Natural killer cell (primary cell): Measurements from ENCODE around the gene KRTAP5-8. TPM values are rescaled to one million over a fixed set of nuclear protein-coding genes. Genes with fewer than 3 reads are reported as not detected.

Experiments used
- ATAC-seq, 3 donors: fragments of 150-1000 bp in 2 of 3; fragments of 200-7000 bp in 1 of 3; cut with Tn5 transposase; 1 replicate in 1 of 3; 2 replicates in 2 of 3; pipeline ENCODE4 v1.10.0; 2021; ENCODE audit warnings: mild to moderate bottlenecking in 2 of 3, moderate library complexity in 2 of 3
- DNase-seq, 2 donors: peaks; one replicate each; pipeline versions ENCODE4 v3.0.0 to v3.0.0-alpha.2; 2013 to 2021; ENCODE audit warnings: mixed read lengths in 1 of 2
- H3K27ac ChIP-seq: one replicate; pipeline ENCODE4 v1.5.1; 2013; ENCODE audit warnings: mild to moderate bottlenecking, low read length
- H3K27me3 ChIP-seq: one replicate; pipeline ENCODE4 v1.6.1; 2013; ENCODE audit warnings: low read length; ENCODE audit not compliant: control insufficient read depth, insufficient read depth
- H3K36me3 ChIP-seq: one replicate; pipeline ENCODE4 v1.6.1; 2013; ENCODE audit warnings: low read length; ENCODE audit not compliant: control insufficient read depth, insufficient read depth
- H3K4me1 ChIP-seq: one replicate; pipeline ENCODE4 v1.6.1; 2013; ENCODE audit warnings: low read length; ENCODE audit not compliant: control insufficient read depth, insufficient read depth
- H3K4me3 ChIP-seq: one replicate; pipeline ENCODE4 v1.5.1; 2013; ENCODE audit warnings: low read length
- H3K9me3 ChIP-seq: one replicate; pipeline ENCODE4 v1.6.1; 2013; ENCODE audit warnings: low read length; ENCODE audit not compliant: control insufficient read depth, insufficient read depth
- H3K27ac Mint-ChIP-seq, 2 donors: one replicate each; pipeline ENCODE4 v1.8.0; 2022; ENCODE audit warnings: mild to moderate bottlenecking in 2 of 2, mixed read lengths in 2 of 2, moderate library complexity in 1 of 2
- H3K27me3 Mint-ChIP-seq, 2 donors: one replicate each; pipeline ENCODE4 v1.8.0; 2022; ENCODE audit warnings: low read depth in 2 of 2, mixed read lengths in 2 of 2
- H3K36me3 Mint-ChIP-seq: one replicate; pipeline ENCODE4 v1.8.0; 2022; ENCODE audit warnings: mixed read lengths
- H3K4me1 Mint-ChIP-seq, 2 donors: one replicate each; pipeline ENCODE4 v1.8.0; 2022; ENCODE audit warnings: mixed read lengths in 2 of 2
- H3K4me3 Mint-ChIP-seq: one replicate; pipeline ENCODE4 v1.8.0; 2022; ENCODE audit warnings: mild to moderate bottlenecking, moderate library complexity, mixed read lengths
- H3K9me3 Mint-ChIP-seq, 2 donors: one replicate each; pipeline ENCODE4 v1.8.0; 2022; ENCODE audit warnings: mixed read lengths in 2 of 2
- CTCF ChIP-seq: fragments of 200-600 bp; IDR thresholded peaks from one replicate; pipeline ENCODE4 v1.8.0; 2022; ENCODE audit warnings: antibody characterized with exemption
- WGBS: methylation state at CpG from one replicate; pipeline ENCODE4 v1.1.7; 2013; ENCODE audit warnings: missing lambda C conversion rate; ENCODE audit not compliant: insufficient coverage; 5-methylcytosine and 5-hydroxymethylcytosine counted together
- intact Hi-C: fragments of 100-400 bp; cut with micrococcal nuclease; formaldehyde crosslinking; loops from one replicate; pipeline ENCODE4 v1.14.2; 2022
- total RNA-seq, 4 donors: library from RNA; stranded (reverse); fragments of 120-200 nt in 1 of 4; gene quantifications; one replicate each; pipeline versions ENCODE4 v1.2.3 to v1.2.4, GENCODE V29; 2013 to 2022

Gene KRTAP5-8
- total RNA-seq, 3 donors from 2014 or later (not counting 1 experiment from before 2014, with no cell fraction given), result not detected

- Mint-ChIP-seq H3K4me3 (no peak overlapping the region), H3K36me3 (no peaks in the 10 kb centered on the region), H3K27ac (no peak overlapping the region), H3K9me3 (no peaks in the 10 kb centered on the region), H3K4me1 (no peaks in the 10 kb centered on the region), H3K27me3 (peaks cover 35 to 50% of the 10 kb centered on the region in 2 donors)
- Histone ChIP-seq H3K27me3 (peaks cover 2% of the 10 kb centered on the region), H3K36me3 (no peaks in the 10 kb centered on the region), H3K27ac (no peak overlapping the region), H3K4me1 (no peaks in the 10 kb centered on the region), H3K9me3 (no peaks in the 10 kb centered on the region), H3K4me3 (no peak overlapping the region)
- DNase-seq, result peak in 1 of 2 donors; percentile 52
- 4% methylated on average over 7 of the region's 8 CpGs for WGBS
- no peak for TF ChIP-seq CTCF
- ATAC-seq, result peak in 1 of 3 donors; percentile 47
- intact Hi-C loops, result no loop called here
Measured at GRCh38 chr11:71563406-71563805, 25.6 kb downstream of the KRTAP5-8 start.

GRCh38 chr11:71564430-71564829 lies 26.6 kb downstream of the KRTAP5-8 start:
- H3K9me3 ChIP-seq, result no peaks in the 10 kb centered on the region

GRCh38 chr11:71565263-71565662 lies 27.4 kb downstream of the KRTAP5-8 start, which contains the start of gene KRTAP5-10:
KRTAP5-10 (plus strand) TSS chr11:71565563; CDS start chr11:71565588, 25 bp downstream.
- DNase-seq, result no peak
- H3K9me3 ChIP-seq, result no peaks in the 10 kb centered on the region
- 37% methylated on average over 2 of the region's 5 CpGs for WGBS
- Mint-ChIP-seq H3K9me3 (no peaks in the 10 kb centered on the region), H3K36me3 (no peaks in the 10 kb centered on the region), H3K27ac (no peak within 1 kb of the TSS), H3K27me3 (peaks cover 35 to 50% of the 10 kb centered on the region in 2 donors), H3K4me1 (no peaks in the 10 kb centered on the region), H3K4me3 (no peak within 1 kb of the TSS)
- no peaks in the 10 kb centered on the region for H3K4me1 ChIP-seq
- H3K27ac ChIP-seq, result no peak within 1 kb of the TSS
- no peak within 1 kb of the TSS for H3K4me3 ChIP-seq
- H3K36me3 ChIP-seq, result no peaks in the 10 kb centered on the region
- TF ChIP-seq CTCF, result no peak
- H3K27me3 ChIP-seq, result peaks cover 2% of the 10 kb centered on the region
- no peak for ATAC-seq
- intact Hi-C loops, result no loop called here

More at GRCh38 chr11:71564430-71564829, 26.6 kb downstream of the KRTAP5-8 start:
- H3K27me3 ChIP-seq, result peaks cover 2% of the 10 kb centered on the region
- no peak for DNase-seq
- Mint-ChIP-seq H3K36me3 (no peaks in the 10 kb centered on the region), H3K27ac (no peak overlapping the region), H3K9me3 (no peaks in the 10 kb centered on the region), H3K27me3 (peaks cover 35 to 50% of the 10 kb centered on the region in 2 donors), H3K4me1 (no peaks in the 10 kb centered on the region), H3K4me3 (no peak overlapping the region)
- intact Hi-C loops, result no loop called here
- H3K27ac ChIP-seq, result no peak overlapping the region
- ATAC-seq, result no peak
- H3K4me3 ChIP-seq, result no peak overlapping the region
- H3K36me3 ChIP-seq, result no peaks in the 10 kb centered on the region
- TF ChIP-seq CTCF, result no peak
- no peaks in the 10 kb centered on the region for H3K4me1 ChIP-seq
- WGBS, result 79% methylated on average over 2 of the region's 4 CpGs

GRCh38 chr11:71566081-71566620 lies 28.3 kb downstream of the KRTAP5-8 start:
- H3K27me3 Mint-ChIP-seq, result peaks cover 36 to 45% of the 10 kb centered on the region in 2 donors
- intact Hi-C loops, result no loop called here
- H3K27ac Mint-ChIP-seq, result no peak overlapping the region

More at GRCh38 chr11:71566081-71566620, 28.3 kb downstream of the KRTAP5-8 start:
- H3K4me3 Mint-ChIP-seq, result no peak overlapping the region
- Histone ChIP-seq H3K27me3 (peaks cover 2% of the 10 kb centered on the region), H3K9me3 (no peaks in the 10 kb centered on the region), H3K36me3 (no peaks in the 10 kb centered on the region), H3K4me3 (no peak overlapping the region), H3K27ac (no peak overlapping the region), H3K4me1 (no peaks in the 10 kb centered on the region)
- TF ChIP-seq CTCF, result no peak
- no peak for DNase-seq
- H3K9me3 Mint-ChIP-seq, result no peaks in the 10 kb centered on the region
- H3K4me1 Mint-ChIP-seq, result no peaks in the 10 kb centered on the region
- ATAC-seq, result no peak
- WGBS, result 73% methylated on average over 10 of the region's 10 CpGs
- H3K36me3 Mint-ChIP-seq, result no peaks in the 10 kb centered on the region
